HG03460 (cell line): Measurements from ENCODE around the gene MFN2.

ENCODE experiments used
- ATAC-seq: cut with Tn5 transposase; IDR thresholded peaks from one replicate; pipeline ENCODE4 v1.9.1; 2021; ENCODE audit not compliant: unreplicated experiment

MFN2 gene

DNA sequence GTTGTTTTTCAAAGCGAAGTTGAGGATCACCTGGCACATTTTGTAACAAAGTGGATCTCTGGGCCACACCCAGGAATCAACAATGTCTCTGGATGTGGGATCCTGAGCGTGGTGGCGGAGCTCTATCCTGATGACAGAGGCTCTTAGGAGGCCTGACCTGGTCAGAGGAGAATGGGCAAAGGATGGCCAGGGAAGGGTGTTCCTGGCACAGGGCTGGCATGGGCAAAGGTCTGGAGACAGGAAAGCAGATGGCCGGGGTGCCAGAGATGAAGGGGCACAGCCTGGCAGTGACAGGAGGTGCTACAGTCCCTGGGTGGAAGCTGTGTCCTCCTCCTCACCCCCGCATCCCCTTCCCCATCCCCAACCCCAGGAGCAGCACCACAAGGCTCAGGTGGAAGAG, 20.0 kb upstream of the MFN2 start:
- no peak for ATAC-seq

DNA sequence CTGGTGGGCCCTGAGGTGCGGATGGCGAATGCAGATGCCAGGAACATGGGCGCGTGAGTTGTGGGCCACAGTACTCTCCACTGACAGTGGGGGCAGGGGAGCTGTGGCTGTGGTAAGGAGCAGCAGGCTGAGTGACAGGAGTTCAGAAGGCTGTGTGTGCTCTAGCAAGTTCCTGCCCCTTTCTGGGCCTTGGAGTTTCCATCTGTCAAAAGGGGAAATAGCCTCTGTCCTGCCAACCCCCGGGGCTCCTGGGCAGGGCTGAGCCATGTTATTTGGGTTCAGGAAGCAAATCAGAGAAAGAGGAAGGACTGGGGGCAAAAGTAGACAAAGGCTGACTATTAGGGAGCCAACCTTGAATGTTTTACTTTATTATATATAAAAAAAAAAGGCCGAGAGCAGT, 19.5 kb upstream of the MFN2 start:
- no peak for ATAC-seq

DNA sequence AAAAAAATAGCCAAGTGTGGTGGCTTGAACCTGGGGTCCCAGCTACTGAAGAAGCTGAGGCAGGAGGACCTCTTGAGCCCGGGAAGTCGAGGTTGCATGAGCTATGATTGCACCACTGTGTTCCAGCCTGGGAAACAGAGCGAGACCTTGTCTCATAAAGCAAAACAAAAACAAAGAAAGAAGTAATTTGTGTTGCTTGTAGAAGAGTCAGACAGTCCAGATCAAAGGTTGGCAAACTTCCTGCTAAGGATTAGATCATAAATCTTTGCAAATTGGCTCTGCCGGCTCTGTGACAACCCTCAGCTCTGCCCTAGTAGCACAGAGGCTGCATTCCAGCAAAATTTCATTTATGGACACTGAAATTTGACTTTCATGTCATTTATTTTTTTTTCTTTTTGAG, 19.0 kb upstream of the MFN2 start:
- ATAC-seq, result no peak

DNA sequence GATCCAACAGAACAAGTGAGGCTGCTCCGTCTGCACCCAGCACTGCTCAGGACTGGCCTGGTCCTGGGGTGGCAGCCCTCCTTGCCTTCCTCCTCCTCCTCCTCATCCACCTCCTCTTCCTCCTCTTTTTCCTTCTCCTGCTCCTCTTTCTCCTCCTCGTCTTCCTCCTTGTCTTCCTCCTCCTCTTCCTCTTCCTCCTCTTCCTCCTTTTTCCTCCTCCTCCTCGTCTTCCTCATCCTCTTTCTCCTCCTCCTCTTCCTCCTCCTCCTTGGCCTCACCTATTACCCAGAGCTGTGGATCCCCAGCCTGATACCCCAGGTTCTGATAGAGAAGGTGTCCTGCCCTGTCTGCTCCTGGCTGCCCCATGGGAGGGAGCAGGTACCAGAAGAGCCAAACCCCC, 16.6 kb upstream of the MFN2 start:
- ATAC-seq, result no peak

DNA sequence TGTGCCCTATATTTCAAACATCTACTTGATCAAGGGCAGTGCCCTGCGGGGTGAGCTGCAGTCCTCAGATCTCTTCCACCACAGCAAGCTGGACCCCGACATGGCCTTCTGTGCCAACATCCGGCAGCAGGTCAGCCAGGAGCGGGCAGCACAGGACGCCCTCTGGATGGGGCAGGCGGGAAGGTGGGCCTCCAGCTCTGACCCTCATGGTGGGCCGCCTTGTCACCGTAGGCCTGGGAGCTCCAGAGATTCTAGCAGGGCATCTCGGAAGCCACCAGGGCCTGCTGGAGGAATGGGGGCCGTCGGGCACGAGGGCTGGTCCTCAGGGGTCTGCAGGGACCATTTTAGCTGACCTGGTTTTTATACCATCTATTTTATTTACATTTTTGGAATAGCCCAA, 15.6 kb upstream of the MFN2 start:
- ATAC-seq, result no peak

DNA sequence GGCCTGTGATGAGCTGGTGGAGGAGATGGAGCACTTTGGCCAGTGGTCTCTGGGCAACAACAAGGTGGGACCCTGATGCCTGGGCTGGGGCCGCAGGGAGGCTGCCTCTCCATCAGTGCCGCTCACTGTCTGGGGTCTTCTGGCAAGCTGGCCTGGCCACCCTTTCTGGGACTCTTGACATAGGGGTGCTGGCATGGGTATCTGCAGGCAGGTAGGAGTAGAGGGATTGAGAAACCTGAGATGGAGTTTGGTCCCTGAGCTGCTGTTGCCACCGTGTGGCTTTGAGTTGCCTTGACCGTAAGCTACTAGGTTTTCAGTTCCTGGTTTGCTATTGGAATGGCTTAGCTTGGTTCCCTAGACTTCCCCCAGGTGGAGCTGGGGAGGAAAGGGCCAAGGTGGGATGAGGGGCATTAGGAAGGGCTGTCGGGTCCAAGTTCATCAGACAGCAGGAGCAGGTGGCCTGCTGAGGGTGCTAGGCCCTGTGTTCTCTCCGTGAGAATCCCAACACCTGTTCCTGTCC, 13.2 kb upstream of the MFN2 start:
- no peak for ATAC-seq

DNA sequence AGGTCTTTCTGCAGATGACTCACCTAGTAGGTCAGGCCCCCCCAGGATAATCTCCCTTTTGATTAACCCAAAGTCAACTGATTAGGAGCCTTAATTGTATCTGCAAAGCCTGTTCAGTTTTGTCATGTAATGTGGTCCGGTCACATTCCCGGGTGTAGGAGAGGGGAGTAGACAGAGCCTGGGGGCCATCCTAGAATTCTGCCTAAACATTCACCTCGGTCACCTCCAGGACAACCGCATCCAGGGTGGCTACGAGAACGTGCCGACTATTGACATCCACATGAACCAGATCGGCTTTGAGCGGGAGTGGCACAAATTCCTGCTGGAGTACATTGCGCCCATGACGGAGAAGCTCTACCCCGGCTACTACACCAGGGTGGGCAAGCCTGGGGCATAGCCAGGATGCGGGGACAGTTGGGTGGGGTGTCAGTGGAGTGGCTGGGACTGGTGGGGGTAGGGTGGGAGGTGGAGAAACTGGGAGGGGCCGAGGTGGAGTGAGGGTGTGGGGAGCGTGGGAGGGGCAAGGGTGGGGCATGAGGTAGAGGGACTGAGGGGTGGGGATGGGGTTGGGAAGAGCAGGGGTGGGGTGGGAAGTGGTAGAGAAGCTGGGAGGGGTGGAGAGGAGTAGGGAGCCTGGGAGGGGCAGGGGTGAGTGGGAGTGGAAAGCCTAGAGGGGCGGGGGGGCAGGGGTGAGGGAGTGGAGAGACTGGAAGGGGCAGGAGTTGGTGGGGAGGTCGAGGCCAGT, 9.6 kb upstream of the MFN2 start:
- ATAC-seq, result no peak

DNA sequence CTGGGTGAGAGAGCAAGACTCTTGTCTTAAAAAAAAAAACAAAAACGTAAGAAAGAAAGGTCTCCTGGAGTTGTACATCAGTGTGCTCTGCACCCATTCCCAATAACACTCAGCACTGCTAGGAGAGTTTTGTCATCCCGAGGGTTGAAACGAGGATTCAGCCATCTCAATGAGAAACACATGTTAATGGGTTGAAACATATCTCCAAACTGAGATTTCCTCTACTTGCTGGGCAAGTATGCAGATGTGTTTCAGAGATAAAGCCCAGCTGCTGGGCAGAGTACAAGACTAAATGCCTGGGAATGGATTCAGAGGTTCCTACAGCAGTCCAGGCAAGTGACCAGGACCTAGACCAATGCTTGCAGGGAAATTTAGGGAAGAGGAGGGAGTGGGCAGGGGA, 2.6 kb upstream of the MFN2 start:
- no peak for ATAC-seq

DNA sequence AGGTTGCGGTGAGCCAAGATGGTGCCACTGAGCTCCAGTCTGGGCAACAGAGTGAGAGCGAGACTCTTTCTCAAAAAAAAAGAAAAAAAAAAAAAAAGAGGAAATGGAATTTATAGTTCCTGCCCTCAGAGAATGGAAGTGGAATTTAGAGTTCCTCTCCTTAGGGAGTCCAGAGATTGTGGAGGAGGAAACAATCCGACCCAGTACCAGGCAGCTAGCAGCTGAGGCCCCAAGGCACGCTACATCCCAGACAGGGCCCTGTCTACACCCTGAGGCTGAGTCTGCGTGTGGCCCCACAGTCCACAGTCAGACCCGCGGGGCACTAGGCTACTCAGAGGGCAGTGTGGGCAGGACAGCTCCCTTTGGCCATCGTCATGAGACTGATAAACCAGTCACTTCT, 1.9 kb upstream of the MFN2 start:
- ATAC-seq, result no peak

DNA sequence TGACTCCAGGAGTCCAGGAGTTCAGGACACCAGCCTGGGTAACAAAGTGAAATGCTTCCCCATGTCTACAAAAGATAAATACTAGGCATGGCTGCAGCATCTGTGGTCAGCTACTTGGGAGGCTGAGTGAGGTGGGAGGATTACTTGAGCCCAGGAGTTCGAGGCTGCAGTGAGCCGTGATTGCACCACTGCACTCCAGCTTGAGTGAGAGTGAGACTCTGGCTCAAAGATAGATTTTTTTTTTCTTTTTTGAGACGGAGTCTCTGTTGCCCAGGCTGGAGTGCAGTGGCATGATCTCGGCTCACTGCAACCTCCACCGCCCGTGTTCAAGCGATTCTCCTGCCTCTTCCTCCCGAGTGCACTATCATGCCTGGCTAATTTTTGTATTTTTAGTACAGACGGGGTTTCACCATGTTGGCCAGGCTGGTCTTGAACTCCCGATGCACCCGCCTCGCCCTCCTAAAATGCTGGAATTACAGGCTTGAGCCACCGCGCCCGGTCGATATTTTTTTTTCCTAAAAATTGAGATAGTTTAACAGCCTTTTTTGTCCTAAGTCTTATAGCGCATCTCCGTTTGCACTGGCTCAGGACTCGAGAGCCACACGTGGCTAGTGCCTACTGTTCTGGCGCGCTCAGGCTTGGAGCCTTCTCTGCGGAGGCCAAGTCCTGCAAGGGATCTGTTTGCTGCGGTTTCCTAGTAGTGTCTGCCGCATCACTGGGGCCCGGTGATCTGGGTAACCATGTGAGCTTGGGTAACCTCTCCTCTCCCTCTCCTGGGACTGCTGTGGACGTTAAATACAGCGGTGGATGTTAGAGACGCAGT, 1.0 kb upstream of the MFN2 start:
- ATAC-seq, result no peak

DNA sequence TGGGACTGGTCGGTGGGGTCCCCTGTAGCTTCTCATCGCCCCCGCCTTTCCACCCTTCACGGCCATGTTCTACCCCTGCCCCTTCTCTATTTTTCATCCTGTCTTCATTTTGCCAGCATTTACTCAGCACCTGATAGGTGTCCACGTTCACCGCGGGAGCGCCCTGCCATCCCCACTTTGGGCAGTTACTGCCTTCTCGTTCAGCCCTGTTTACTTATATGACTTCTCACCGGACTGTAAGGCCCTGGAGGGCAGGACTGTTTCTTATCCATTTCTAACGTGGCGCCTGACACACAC, 380 bp downstream of the MFN2 start:
- no peak for ATAC-seq

DNA sequence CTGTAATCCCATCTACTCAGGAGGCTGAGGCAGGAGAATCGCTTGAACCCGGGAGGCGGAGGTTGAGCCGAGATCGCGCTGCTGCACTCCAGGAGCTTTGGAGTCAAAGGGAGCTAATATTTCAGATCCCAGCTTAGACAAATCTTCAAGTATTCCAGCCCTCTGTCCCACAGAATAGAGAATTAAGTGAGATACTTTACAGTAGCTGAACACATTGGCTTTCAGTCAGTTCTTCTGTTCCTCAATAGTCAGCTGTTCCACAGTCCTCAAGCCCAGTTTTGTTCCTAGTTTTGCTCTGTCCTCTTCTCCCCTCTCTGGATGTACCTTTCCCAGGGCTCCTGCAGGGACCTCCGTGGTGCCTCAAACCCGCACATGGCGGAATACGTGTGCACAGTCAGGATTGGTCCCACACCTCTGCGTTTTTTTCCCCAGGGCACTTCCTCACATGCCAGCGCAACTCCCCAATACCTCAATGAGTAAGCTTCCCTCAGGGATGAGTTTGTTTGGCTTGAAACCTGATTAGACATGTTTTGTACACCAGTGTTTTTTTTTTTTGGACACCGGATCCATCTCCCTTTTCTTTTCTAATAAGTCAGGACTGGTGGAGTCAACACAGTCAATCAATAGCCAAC, 1.2 kb downstream of the MFN2 start:
- ATAC-seq, result no peak

DNA sequence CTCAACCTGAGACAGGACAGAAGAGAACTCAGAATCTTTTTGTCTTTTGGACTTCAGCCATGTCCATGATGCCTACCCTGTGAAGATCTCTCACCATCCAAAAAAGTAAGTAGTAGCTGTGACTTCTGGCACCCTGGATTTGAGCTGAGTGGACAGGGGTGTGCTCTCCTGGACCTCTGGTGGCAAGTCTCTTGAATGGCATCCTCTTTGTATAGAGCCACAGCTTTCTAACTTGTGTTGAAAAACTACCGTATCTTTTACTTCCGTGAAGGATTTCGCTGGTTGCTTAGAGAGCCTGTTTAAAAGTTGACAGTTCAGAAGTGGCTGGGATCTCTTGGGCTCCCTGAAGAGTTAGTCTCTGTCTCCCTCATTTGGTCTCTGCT, 1.8 kb downstream of the MFN2 start:
- ATAC-seq, result no peak

DNA sequence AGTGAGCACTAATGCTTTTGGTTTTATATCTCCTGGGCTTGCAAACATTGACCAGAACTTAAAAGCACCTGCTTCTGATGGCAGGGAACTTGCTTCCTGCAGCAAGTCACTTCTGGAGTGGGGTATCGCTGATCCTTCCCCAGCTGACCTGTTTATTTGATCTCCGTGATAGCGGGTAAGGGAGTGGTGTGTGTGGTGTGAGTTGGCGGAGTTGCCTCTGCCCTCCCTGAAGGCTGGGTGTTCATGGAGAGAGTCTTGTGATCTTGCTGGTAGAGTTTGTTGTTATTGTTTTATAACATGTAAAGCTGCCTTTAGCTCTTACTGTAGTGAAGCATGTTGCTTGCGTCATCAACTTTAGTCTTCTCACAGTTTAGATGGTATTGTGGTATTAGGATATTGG, 3.9 kb downstream of the MFN2 start:
- no peak for ATAC-seq

DNA sequence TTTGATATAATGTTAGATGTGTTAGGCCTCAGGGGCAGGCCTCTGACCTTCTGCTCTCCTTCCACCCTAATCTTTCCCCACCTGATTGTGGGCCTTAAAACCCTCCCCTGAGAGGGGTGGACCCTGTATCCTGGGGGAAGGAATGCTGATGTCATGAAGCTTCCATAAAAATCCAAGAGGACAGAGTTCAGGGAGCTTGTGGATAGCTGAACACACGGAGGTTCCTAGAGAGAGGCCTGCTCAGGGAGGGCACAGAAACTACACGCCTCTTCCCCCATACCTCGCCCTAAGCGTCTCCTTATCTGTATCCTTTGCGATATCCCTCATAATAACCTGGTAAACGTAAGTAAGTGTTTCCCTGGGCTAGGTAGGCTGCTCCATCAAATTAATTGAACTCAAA, 4.3 kb downstream of the MFN2 start:
- ATAC-seq, result no peak

DNA sequence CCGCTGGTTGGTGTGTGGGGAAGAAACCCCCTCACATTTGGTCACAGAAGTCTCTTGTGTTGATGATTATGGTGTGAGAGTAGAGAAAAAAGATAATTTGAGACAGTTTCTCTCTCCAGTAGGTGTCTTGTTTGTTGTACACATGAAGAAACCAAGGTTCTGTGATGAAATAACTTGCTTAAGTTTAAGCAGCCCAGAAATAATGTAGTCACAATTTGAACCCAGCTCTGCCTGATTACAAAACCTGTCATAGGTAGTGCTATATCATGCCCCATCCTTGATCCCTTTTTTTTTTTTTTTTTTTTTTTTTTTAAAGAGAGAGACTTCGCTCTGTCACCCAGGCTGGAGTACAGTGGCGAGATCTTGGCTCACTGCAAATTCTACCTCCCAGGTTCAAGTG, 4.9 kb downstream of the MFN2 start:
- no peak for ATAC-seq

DNA sequence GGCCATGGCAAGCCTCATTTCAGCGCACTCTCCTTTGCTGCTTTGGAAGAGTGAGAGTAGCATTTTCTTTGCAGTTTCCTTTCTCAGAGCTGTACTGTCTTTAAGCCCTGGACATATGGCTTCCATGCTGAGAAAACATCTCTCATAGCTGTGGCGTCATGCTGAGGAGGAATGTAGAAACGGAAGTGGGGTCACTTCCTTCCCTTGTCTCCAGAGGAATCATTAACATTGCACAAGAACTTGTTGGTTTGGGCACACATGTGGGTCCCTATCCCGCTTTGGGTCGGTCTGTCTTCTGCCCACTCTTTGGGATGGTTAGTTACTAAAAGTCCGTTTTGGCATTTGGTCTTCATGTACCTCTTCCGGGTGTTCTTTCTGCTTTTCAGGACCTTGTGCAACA, 5.6 kb downstream of the MFN2 start:
- no peak for ATAC-seq

DNA sequence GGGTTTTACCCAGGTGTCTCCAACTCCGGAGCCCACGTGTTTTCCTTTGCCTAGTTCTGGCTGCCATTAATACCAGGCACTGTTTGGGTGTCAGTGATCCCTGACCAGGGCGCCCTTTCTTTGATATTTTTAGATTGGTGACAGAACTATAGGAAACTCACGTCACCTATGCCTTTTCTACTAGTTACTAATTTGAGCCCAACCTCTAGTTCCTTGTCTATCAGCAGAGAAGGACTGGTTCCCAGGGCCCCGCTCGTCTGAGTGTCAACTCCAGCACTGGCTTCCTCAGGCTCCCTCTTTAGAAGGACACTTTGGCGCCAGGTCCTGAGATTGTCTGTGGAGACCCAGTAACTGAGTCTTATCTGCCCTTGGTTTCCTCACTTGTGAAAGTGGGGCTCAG, 9.4 kb downstream of the MFN2 start:
- ATAC-seq, result no peak

DNA sequence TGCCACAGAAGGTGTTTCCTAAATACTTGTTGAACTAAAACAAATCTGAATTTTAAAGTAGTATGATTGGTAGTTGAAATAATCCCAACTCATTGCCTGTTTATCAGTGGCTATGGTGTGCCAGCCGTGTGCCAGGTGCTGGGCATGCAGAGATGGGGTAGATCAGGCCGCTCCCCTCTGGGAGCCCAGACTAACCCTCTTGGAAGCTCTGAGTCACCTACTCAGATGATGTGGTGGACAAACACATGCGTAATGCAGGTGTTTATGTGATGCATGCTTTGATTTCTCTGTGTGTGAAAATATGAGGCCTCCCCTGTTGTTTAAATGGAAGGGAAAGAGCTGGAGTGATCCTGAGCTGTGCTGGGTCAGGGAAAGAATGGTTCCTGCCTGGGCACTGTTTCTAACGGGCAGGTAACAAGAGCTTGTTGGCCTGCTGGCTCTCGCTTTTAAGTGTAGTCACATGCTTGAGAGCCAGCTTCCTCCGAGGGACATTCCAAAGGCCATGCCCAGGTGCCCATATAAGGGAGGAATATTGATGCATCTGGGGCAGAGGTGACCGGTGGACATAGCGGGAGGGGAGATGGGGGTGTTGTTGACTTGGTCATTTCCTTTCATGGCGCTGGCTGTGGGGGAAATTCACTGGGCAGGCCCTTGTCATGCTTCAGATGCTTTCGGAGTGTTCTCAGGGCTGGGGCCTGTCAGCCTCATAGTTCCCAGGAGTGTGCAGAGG, 10.2 kb downstream of the MFN2 start:
- ATAC-seq, result no peak

DNA sequence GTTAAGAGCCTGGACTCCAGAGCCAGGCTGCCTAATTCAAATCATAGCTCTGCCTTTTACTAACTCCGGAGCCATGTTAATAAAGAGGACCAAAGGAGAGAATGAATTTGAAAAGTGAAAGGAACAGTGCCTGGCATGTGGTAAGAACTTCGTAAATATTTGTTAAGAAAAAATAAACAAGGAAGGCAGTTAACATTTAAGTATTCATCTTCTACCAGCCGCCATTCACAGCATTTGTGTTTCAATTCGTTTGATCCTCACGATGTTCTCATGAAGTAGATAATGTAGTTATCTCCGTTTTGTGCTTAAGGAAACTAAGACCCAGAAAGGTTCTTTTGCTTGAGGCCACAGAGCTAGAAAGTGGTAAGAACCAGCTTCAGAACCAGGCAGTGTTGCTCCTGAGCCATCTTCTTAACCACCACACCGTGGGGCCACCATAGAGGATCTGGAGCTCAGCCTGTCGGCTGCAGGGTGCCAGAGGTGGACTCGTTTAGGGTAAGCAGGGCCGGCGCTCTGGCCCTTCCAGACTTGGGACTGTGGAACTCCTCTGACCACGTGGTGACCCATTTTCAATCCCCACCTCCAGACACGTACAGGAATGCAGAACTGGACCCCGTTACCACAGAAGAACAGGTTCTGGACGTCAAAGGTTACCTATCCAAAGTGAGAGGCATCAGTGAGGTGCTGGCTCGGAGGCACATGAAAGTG, 11.9 kb downstream of the MFN2 start:
- ATAC-seq, result no peak
